ENCODE measurements around the gene HNF1B.

Gene HNF1B

DNA sequence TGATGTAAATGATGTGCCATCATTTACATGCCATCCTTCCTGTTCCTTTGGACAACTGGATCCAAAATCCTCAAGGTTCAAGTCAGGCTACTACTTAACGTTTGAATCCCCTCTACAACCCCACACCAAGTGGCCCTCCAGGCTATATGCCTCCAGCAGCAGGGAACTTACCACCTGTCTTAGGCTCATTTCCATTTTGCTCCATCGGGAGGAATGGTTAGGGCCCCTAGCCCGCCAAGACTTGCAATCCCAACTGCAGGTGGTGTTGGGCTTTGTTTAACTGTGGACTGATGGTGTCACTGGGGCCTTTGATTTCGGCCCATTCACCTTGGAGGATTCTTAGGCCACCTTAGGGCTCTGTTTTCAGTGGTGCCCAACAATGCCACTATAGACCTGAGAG lies 9.7 kb downstream of the HNF1B start:
- no peak for DNase-seq (ENCODE audit: low read depth in 2 of 2)

DNA sequence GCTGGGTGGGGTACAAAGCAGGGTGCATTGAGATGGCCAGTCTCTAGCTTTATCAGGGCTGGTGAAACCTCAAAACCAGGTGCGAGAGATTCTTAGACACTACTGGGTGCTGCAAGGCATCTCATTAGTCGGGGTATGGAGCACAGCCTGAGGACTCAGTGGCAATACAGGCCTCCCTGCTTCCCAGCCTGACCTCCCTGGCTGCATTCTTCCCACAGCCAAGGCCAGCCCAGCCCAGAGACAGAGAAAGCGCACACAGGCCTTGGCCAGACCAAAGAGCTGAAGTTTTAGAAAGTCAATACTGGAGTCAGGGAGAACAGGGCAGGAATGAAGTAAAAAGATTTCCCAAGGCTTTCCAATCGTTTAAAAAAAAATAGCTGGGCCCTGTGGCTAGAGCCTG lies 12.5 kb downstream of the HNF1B start:
- no peak for DNase-seq (ENCODE audit: low read depth in 2 of 2)

DNA sequence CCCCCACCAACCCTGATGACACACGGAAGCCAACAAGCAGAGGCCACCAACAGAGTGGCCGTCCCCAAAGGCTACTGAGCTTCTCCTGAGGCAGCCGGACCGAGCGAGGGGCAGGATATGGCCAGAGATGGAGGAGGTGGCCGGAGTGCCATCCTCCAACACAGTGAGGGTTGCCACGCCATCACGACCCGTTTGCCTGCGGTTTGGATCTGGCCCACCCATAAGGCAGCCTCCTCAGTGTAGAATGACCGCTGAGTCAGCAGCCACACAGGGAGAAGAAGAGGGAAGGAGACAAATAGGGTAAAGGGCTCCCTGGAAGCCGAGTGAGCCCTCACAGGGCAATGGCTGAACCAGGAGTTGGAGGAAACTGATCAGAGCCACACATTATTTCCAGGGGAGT lies 13.8 kb downstream of the HNF1B start:
- no peak for DNase-seq (ENCODE audit: low read depth in 2 of 2)

DNA sequence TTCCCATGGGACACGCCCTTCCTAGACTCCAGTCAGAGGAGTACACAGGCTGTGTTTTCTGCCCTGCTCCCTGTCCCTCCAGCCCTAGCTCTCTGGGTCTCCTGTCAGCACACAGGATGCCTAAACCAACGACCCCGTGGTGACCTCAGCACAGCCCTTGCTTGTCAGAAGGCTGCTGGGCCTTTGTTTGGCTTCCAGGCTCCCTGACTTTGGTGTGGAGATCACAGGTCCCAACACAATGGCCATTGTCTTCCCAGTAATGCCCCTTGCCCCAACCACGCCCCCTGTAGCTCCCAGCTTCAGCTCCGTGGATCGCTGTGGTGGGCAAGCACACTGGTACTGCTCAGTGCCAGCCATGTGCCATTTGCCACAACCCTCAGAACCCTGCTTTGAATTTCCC lies 15.0 kb downstream of the HNF1B start:
- DNase-seq (ENCODE audit: low read depth in 2 of 2), result no peak

DNA sequence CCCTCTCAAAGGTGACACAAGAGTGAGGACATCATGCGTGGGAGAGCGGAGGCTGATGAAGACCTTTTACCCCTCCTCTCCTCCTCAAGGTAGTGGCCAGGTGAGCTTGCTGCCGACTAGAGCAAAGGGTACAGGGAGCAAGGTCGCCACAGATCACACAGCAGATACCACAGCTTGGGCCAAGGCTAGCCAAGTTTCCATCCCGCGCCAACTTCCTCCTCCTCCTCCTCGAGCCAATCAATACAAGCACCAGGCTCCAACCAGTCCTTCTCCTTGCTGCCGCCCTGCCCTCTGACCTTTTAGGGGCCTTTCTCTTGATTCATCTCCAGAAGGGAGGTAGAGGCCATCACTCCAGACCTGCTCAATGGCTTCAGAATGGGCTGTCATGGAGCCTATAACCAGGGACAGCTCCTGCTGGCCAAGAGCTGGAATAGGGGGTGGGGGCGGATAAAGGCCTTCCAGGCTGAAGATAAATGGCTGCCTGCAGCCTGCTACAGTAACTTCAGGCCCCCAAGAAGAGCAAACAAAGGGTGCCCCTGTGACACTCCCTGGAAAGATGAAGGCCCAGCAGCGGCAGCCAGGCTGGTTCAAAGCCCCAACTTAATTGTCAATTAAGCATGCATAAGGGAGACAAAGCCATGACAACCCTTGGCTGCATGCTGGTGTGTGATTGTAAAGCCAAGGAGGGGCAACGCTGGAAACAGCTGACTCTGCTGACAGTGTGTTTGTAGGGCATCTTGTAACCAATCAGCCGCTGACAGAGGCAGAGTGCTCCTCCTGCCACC lies 17.8 kb downstream of the HNF1B start:
- DNase-seq (ENCODE audit: low read depth in 2 of 2), result no peak

DNA sequence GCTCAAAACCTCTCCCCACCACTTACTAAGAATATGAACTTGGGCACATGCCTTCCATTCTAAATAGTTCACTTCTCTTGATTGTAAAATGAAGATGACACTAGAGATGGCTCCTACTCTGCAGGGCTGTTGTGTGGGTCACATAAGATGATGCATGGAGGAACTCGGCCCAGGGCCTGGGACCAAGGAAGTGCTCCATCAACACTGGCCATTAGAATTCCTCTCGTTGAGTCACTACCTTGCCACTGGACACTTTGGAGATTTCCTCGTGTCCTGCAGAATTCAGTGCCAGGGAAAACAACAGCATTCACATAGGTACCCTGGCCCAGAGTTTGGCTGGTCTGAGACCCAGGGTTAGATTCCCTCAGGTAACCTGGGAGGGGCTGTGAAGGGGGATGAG lies 18.6 kb downstream of the HNF1B start:
- no peak for DNase-seq (ENCODE audit: low read depth in 2 of 2)

DNA sequence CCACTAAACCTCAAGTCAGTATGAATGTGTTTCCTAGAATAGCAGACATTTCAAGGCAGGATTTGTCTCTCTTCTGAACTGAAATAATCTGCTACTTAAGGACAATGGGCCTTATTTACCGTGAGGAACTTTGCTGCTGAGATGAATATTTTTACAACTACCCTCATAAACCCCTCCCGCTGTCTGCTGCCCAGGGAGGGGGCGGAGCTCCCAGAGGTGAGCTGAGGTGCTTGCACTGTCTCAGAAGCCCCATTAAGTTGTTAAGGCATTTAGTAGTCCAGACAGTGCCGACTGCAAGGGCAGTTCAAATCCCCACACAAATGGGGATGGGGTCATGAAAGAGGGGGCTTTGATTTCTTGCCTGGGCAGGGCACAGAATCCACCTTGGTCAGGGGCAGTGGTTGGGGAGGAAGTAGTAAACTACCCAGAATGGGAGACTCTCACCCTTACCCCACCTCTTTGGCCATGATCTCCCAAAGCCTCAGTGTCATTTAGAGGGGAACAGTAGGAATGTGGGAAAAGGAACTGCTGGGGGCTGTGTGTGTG lies 19.2 kb downstream of the HNF1B start:
- DNase-seq (ENCODE audit: low read depth in 2 of 2), result no peak

DNA sequence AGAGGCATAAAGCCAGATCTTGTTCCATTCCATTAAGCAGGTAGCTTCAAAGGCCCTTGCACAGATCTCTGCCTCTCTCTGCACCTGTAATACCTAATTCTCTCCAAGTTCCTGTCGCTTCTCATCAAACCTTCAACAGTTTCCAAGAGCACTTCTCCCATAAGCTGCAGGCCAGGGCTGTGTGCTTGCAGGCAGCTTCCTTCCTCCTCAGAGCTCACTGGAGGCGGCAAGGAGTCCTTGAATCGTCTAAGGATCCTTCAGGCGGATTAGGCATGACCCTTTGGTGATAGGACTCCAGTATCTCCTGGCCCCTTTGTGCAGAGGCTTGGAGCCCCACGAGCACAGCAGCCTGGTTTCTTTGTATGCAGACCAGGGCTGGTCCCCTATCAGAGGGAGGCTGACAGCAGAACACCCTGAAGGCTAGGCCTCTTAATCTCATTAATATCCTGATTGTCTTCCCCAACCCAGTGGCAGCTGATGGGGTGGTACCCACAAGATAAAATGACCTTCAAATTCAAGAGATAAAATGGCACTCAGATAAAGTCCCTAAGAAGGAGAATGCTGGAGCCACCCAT lies 19.8 kb downstream of the HNF1B start:
- no peak for DNase-seq (ENCODE audit: low read depth in 2 of 2)

DNA sequence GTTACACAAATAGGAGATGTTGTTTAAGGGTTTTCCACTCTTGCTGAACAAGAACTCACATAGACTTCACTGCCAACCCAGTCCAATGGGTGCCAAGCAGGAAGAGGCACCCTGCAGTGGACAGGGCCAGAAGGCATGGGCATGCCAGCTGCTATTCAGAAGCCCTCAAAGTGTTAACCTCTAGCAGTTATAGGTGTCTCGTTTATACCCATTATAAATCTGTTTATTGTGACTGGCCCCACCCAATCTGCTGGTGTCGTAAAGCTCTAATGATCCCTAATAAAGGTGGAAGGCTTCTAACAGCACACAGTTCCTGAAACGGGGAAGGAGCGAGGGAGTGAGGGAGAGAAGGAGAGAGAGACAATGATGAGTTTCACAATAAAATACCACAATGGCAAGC lies 23.9 kb downstream of the HNF1B start:
- no peak for DNase-seq (ENCODE audit: low read depth in 2 of 2)

DNA sequence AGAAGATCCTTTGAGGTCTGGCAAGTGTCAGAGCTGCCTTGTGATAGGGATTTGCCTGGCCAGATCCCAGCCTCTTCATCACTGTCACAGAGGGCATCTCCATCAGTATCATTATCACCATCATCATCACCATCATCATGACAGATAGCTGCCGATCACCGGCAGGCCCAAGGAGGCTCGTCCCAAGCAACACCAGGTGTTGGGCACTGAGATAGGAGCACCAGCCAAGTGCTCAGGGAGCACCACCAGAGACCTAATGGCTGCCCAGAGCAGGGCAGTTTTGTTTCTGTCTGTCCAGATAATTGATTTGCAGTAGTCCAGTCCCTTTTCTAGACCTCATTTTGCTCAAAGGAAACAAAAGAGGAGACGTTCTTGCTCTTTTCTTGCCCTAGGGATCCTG lies 25.0 kb downstream of the HNF1B start:
- no peak for DNase-seq (ENCODE audit: low read depth in 2 of 2)

DNA sequence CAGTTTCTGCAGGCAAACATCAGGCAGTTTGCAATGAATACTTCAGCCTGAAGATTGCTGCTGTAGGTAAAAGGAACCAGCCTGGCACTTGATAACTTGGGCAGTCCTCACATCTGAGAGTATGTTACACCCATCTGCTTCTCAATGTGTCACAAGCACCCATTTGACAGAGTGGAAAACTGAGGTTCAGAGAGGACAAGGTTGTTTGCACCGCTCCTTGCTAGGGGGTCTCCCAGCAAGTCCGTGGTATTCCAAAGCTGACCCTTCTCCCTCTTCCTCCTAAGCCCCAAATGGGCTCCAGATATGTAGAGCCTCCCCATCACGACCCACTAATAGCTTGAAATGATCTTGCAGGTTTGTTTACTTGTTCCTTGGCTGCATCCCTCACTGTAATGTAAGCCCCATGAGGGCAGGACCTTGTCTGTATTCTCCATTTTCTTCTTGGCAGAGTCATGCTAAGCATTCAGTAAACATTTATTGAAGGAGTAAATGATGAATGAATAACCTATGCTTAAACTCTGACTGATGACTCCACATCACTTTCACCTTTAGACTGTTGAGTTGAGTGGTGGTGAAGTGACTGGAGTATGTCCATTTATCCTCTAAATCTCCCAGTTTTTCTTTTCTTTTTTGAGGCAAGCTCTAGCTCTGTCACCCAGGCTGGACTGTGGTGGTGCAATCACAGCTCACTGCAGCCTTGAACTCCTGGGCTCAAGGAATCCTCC lies 26.4 kb downstream of the HNF1B start:
- no peak for DNase-seq (ENCODE audit: low read depth in 2 of 2)

DNA sequence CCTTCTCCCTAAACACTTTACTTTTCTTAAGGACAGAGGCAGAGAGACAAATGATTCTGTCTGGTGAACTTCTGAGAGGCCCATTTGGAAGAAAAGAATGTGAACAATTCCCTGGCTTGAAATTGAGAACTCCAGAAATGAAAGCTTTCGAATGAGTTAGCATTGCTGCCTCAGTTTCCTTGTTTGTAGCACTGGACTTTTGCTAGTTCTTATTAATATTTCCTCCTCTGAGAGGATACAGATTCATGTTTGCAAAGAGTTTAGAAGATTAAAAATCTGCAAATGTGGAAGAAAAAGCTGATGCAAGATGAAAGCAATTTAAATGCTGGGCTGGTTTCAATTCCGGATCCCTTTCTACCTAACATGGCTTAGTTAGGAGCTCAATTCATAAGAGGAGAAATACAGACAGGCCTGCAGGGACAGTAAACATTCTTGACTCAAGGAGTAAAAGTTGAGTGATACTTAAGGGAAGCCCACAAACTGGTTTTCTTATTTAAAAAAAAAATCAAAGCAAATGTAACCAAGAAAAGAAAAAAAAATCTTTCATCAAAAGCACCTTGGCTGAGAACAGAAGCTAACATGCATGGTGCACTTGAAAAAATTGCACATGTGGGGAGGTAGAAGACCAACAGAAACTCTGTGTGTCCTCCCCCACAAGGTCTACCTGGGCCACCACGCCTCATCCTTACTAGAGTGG lies 27.1 kb downstream of the HNF1B start:
- no peak for DNase-seq (ENCODE audit: low read depth in 2 of 2)

DNA sequence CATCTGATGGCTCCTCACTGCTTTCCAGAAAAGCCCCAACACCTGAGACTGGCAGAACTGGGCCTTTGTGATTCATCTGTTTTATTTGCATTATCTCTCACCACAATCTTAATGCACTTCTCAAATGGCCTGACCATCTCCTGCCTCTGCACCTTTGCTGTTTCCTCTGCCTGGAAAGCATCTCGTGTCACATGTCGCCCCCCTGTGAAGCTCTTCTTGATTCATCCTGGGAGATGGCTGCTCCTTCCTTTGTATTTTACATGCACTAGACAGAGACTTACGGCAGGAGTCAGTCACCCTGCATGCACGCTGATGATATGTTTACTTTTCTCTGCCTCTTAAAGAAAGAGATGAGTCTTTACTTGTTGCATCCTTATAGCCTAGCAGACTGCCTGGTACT lies 30.0 kb downstream of the HNF1B start:
- no peak for DNase-seq (ENCODE audit: low read depth in 2 of 2)

DNA sequence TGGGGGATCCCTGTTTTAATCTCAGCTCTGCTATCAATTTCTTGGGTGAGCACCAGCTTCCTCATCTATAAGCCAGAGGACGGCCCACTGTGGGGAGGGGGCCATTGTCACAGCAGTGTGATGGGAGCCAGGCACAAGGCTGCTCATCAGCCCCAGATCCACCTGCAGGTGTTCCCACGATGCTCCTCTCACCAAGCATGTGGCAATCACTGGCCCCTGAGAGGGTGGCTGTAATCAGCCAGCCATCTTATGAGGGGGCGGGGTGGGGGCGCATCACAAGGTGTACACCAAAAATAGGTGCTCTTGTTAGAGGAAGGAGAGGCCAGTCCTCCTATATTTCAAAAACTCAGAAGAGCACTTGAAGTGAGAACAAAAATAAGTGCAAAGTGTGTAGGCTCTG lies 31.2 kb downstream of the HNF1B start:
- DNase-seq (ENCODE audit: low read depth in 2 of 2), result no peak

DNA sequence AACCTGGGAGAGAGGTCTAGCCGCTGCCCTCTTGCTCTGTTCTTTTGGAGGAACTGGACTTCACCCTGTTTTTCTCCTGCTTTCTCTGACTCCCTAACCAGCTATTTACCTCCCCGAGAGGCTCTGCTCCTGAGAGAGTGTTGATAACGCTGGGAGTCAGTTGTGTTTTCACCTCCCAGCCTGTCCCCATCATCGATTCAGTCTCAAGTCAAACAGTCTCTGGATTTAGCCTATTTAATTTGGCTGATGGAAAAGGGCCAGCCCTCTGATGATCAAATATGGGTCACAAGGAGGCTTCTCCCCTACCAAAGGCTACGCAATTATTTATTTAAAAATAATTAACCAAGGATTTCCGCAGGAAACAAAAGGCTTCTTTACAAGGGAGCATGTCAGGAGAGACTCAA lies 31.8 kb downstream of the HNF1B start:
- DNase-seq (ENCODE audit: low read depth in 2 of 2), result no peak

DNA sequence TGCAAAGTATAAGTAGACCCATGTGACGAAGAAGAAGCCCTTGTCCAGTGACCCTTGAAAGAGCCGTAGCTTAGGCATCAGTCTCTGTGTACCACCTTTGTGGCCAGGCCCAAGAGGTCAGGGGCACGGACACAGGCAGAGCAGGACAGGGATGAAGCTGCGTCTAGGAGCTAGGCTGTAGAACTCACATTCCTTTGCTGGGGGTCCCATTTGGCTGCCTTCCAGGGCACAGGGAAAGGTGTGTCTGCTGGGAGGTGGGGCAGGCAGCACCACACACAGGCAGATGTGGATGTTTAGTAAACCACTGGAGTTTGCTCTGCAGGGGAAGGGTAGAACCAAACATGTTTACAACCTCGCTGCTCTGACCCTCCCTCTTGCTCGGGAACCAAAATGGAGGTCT lies 33.7 kb downstream of the HNF1B start:
- DNase-seq (ENCODE audit: low read depth in 2 of 2), result no peak

DNA sequence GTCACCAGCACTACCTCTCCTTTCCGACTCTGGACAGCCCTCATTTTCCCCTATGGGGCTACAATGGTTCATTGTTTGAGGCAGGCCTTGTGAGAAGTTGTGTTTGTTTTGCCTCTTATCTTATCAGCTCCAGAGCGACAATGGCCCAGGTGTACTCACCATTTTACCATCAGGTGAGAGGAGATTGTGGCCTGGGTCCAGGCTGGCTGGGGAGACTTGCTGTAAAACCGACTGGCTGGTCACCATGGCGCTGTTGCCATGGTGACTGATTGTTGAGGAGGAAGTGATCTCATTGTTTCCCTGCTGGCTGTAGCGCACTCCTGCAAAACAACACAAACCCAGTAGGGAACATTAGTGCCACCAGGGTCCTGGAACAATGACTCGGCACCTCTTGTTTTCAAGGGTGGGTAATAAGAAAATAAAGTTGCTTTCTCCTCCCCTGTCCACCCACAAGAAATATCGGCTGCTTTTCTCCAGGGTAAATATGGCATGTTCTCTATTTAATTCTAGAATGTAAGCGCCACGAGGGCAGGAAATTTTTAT lies 34.4 kb downstream of the HNF1B start:
- DNase-seq (ENCODE audit: low read depth in 2 of 2), result no peak

DNA sequence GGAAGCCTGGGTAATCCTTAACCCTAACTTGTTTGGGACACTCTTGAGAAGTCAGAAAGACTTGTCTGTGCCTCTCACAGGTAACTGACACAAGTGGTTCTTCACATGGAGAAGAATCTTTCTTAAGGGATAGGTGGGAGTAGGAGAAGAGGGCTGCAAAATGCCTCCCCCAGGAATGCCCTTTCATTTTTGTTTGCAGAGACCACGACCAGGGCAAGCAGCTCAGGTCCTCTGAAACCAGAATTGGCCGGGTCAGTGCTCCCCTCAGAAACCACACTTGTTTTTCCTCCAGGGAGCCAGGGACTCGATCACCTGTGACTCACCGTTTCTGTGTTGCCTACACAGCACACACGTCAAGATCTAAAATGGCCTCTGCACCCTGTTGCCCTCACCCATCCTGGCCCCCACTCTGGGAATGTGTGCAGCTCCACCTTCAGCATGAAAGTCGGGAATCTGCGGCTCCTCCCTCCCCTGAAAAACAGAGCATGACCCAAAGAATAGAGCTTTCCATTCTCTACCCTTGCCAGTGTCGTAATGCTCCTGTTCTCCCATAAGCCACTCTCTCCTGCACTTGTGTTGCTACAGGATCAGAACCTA lies 36.1 kb downstream of the HNF1B start:
- no peak for DNase-seq (ENCODE audit: low read depth in 2 of 2)

DNA sequence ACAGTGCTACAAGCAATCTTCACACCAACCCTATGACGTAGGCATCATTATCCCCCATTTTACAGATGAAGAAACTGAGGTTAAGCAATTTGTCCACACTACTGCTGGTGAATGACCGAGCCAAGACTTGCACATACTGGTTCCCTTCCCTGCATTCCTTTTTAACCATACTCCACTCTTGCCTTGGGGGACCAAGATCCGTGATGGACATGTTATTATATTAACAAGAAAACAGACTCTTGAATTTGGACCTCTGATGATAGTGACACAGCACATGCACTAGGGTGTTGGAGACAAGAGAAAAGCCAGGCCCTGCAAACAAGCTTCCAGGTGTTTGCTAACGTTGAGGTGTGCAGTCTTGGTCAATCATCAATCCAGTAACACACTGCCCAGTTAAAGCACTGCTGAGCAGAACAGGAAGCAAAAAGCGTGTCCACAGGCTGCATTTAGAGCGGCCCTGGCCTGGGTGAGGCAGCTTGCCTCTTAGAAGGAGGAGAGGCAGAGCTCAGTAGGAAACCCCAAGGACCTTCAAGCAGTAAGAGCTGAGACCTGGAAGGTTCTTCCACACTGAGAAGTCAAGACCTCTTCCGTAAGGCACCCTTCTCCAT lies 36.7 kb downstream of the HNF1B start:
- DNase-seq (ENCODE audit: low read depth in 2 of 2), result no peak

DNA sequence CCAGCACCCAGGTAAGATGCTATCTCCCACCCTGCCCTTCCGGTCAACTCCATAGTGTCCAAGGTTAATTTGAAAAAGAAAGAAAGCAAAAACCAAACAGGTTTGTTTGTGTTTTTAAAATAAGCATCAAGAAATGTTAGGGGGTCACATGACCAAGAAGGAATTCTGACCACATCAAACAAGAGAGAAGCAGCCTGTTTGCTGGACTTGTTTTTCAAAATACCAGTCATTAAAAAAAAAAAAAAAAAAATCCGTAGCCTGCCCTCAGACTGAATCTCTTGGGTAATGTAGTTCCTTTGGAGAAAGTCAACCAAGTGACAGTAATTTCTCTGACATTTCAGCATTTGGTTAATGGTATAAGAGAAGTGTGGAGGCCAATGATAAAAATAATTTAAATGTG lies 38.4 kb downstream of the HNF1B start:
- DNase-seq (ENCODE audit: low read depth in 2 of 2), result no peak

DNA sequence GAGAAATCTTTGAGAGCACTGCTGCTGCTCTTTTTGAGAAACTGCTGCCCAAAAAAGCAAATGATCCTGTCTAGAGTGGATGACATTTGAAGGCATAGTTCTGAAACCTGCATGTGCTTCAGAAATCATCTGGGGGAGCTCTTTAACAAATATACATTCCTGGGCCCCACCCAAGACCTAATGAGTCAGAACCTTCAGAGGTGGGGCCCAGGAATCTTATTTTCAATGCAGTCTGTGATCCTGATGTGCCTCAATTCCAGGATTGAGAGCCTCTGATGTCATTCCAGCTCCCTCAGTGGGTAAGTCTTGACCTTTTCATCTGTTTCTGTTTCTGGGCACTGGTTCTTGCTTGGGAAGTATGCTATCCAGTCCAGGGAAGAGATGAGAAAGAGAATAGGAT lies 42.3 kb downstream of the HNF1B start:
- no peak for DNase-seq (ENCODE audit: low read depth in 2 of 2)

Measured in stimulated activated CD4-positive, alpha-beta T cell treated with anti-CD3 and anti-CD28 coated beads, Interleukin-12 subunit alpha, Interleukin-12 subunit beta, amount 100 ng/mL, for 24 hours (primary cell).